GM18526 (cell line): Measurements from ENCODE around the gene TENM3.

Experiments
- POLR2A ChIP-seq: IDR thresholded peaks from 3 replicates; pipeline ENCODE4 v1.6.1; 2011; ENCODE audit not compliant: insufficient read length; ENCODE audit errors: extremely low read depth

TENM3 gene

GRCh38 chr4:182700362-182701160 lies 457.4 kb downstream of the TENM3 start:
- TF ChIP-seq POLR2A, result no peak

DNA sequence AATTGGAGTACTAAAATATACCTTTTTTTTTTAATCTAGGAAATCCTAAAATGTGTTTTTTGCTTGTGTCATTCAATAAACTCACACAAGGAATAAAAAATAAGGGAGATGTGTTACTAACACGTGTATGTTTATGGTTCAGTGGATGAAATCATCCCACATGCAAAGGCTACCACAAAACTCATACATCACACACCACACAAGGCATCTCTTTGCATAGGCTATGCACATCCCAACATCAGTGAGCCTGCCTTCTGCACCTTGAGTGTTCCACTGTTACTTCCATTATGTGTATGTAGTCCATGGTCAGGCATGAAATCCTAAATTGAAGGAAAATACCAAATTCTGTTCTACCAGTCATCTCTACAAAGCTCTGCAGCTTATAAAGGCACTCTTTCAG lies 460.9 kb downstream of the TENM3 start:
- no peak for TF ChIP-seq POLR2A

- no peak for TF ChIP-seq POLR2A
These were observed 461.7 kb downstream of the TENM3 start for GRCh38 chr4:182704948-182705347.

DNA sequence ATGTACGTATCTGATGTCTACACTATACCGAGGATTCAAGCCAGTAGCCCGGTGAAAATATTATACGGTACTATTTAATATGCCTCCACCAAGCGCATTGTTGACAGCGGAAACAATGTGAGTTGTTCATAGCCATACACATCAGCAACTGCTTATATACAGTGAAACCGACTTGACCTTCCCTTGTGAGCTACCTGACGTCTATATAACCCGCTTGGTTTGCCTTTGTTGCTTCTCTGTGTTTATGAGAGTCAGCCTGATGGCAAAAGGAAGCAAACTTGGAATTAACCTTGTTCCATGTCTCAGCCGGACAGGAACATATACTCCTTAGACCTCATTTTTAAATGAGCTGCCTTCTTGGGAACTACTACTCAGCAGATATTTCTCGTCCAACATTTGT lies 462.2 kb downstream of the TENM3 start:
- no peak for TF ChIP-seq POLR2A

DNA sequence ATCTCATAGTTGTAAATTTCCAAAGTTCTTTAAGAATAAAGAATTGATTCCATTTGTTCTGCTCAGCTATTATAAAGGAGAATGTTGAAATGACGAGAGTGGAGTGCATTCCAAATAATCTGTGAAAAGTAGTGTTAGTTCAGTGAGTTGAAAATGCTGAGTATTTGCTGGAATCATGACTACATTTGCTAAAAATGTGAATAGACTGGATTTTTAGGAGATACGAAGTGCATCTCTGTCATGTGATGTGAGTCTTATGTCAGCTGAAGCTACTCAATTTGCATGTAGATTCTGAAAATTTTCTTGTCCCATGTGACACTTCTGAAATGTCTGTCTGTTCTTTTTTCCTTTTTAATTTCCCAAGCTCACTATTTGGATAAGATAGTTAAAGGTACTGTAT lies 468.0 kb downstream of the TENM3 start:
- no peak for TF ChIP-seq POLR2A

- TF ChIP-seq POLR2A, result no peak
These were observed 472.3 kb downstream of the TENM3 start for GRCh38 chr4:182715548-182715947.

GRCh38 chr4:182716192-182716591 lies 473.0 kb downstream of the TENM3 start:
- no peak for TF ChIP-seq POLR2A

DNA sequence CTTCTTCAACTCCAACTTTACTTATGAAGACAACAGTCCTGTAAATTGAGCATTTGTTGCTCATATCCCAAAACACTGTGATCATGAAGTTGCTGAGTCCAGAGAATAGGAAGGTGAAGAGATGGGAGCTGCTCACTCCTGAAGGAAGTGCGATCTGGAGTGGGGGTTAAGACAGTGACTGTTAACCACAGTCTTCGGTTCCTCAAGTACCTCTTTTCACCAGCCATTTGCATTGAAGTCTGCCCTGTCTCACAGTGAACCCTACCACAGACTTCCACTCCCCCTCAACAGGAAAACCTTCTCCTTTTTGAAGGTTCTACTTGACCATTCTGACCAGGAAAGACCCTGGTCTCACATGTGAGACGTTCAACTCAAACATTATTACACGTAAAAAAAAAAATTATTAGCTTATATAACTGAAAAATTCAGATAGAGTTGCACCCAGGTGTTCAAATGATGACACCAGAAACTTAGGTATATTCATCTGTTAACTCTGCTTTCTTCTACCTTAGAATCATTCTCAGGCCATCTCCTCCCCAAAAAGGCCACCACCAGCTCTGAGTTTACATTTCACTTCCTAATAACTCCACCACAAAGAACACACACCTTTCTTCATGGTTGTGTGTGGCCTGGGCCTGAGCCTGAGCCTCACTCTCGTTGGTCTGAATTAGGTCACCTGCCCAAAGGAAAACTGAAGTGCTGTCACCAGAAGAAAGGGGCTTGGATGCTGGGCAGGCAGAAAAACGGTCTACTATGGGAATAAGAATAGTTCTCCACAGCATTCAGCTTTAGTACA lies 474.8 kb downstream of the TENM3 start:
- TF ChIP-seq POLR2A, result no peak

- no peak for TF ChIP-seq POLR2A
These were observed 481.2 kb downstream of the TENM3 start for GRCh38 chr4:182724414-182724813.

GRCh38 chr4:182729516-182729915 lies 486.3 kb downstream of the TENM3 start:
- TF ChIP-seq POLR2A, result no peak

DNA sequence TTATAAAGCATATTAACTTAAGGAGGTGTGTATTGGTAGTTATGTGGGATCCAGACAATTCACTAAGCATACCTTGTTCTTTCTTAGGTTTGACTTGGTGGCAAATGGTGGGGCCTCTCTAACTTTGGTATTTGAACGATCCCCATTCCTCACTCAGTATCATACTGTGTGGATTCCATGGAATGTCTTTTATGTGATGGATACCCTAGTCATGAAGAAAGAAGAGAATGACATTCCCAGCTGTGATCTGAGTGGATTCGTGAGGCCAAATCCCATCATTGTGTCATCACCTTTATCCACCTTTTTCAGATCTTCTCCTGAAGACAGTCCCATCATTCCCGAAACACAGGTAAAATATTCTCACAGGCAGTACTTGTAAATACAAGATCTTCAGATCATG lies 487.6 kb downstream of the TENM3 start:
- no peak for TF ChIP-seq POLR2A

DNA sequence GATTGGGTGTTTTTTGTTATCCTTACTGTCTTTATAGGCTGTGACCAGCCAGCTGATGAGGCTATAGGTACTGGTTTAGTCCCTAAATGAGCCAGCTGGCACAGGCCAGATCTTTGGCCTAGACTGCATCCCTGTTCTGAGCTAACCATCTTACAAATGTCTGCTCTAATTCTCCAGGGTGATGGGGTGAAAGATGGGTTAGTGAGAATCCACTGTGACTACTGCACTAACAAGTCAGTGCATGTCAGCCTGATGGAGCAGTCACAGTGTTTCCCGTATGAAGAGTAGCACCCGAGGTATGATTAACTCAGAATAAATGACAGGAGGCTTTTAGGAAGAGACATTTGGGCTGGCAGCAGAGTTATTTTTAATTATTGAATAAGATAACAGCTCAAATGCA lies 493.0 kb downstream of the TENM3 start:
- TF ChIP-seq POLR2A, result no peak

DNA sequence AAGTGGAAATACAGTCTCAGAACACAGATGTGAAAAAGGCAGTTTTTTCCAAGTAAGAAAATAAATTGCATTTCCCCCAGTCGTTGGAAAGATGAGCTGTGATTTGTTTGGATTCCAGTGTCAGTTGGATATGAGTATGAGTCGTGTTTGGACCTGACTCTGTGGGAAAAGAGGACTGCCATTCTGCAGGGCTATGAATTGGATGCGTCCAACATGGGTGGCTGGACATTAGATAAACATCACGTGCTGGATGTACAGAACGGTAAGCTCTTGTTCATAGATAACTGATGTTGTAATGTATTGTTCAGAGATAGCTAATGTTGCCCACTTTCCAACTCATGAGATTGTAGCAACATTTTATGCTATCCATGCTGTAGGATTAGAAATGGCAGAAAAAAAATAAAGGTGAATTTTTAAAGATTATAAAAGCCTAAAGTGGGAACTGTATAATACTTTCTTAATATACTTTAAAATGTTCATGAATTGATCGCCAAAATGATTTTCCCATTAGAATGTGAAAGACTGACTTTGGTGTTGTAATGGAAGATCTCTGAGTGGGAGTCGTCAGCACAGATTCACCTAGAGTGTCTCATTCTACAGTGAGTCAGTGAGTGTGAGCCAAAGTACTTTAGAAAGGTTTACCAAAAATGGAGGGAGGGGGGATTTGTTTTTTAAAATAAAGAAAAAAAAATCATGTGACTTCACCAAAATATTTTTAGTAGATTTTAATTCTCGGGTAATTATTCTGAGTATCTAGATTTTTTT lies 495.3 kb downstream of the TENM3 start:
- no peak for TF ChIP-seq POLR2A

- TF ChIP-seq POLR2A, result no peak
These were observed 497.1 kb downstream of the TENM3 start for GRCh38 chr4:182740256-182740655.

- no peak for TF ChIP-seq POLR2A
These were observed 497.9 kb downstream of the TENM3 start for GRCh38 chr4:182741054-182741453.

DNA sequence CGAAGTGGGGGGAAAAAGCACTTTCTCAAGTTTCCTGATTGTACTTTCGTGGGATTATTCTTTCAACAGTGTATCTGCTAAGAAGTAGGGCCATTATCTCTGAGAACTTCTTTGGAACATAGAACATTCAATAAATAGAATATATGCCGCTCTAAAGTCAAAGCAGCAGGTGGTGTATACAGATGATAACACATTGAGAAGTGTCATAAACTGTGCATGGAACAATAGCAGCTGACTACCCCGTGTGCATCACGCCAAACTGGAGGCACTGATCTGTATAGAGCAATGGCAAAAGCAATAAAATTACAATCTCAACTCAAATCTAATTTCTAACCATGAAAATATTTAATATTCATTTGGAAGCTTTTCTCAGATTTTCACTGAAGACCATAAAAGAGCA lies 498.7 kb downstream of the TENM3 start:
- TF ChIP-seq POLR2A, result no peak

GRCh38 chr4:182743815-182744214 lies 500.6 kb downstream of the TENM3 start:
- TF ChIP-seq POLR2A, result no peak
